ENCODE measurements around the gene NR1I2. TPM values are rescaled to one million over a fixed set of nuclear protein-coding genes. Genes with fewer than 3 reads are reported as not detected.

Gene NR1I2
- total RNA-seq (2022; extraction: Qiagen RNA extraction): not detected in 5 replicates

GRCh38 chr3:119781330-119782198, at the start of gene NR1I2:
NR1I2 (plus strand) TSS chr3:119782101.

Other genes starting within 250 kb of the NR1I2 start
- not detected in 5 replicates for gene CD80, start 222.5 kb upstream of the NR1I2 start, total RNA-seq (2022; extraction: Qiagen RNA extraction)
- 2.8 to 3.2 TPM (median 3.0 TPM) in 5 replicates for gene ADPRH, start 202.6 kb upstream of the NR1I2 start, total RNA-seq (2022; extraction: Qiagen RNA extraction)
- 0.25 to 0.51 TPM (median 0.43 TPM) in 5 replicates for gene PLA1A, start 184.2 kb upstream of the NR1I2 start, total RNA-seq (2022; extraction: Qiagen RNA extraction)
- gene POPDC2, start 121.5 kb upstream of the NR1I2 start, total RNA-seq (2022; extraction: Qiagen RNA extraction): 0.10 to 0.82 TPM (median 0.36 TPM) in 5 replicates
- 97.2 to 119 TPM (median 97.6 TPM) in 5 replicates for gene COX17, start 104.7 kb upstream of the NR1I2 start, total RNA-seq (2022; extraction: Qiagen RNA extraction)
- 0.09 to 0.62 TPM (median 0.21 TPM) in 5 replicates for gene CFAP91, start 79.1 kb upstream of the NR1I2 start, total RNA-seq (2022; extraction: Qiagen RNA extraction)